ENCODE data around the gene RSAD1.
"Not testable (repeated sequence)": the region's sequence is repeated elsewhere in the genome, so short reads cannot be mapped to it uniquely, and the experiment has no call there.

RSAD1 gene

GRCh38 chr17:50471009-50471905 is 7.4 kb upstream of the RSAD1 start:
- in situ Hi-C loops (cut with MboI; ENCODE audit: low sequenced_read_pairs) = no loop called here

GRCh38 chr17:50472286-50472685 is 6.4 kb upstream of the RSAD1 start:
- in situ Hi-C loops (cut with MboI; ENCODE audit: low sequenced_read_pairs) = no loop called here

- in situ Hi-C loops (cut with MboI; ENCODE audit: low sequenced_read_pairs) = not testable (repeated sequence)
These were observed 5.9 kb upstream of the RSAD1 start for GRCh38 chr17:50472761-50473161.

- in situ Hi-C loops (cut with MboI; ENCODE audit: low sequenced_read_pairs) = no loop called here
These were observed 4.8 kb upstream of the RSAD1 start for GRCh38 chr17:50473901-50474300.

GRCh38 chr17:50474523-50474922 is 4.1 kb upstream of the RSAD1 start:
- in situ Hi-C loops (cut with MboI; ENCODE audit: low sequenced_read_pairs) = no loop called here

GRCh38 chr17:50475362-50475761 is 3.3 kb upstream of the RSAD1 start:
- in situ Hi-C loops (cut with MboI; ENCODE audit: low sequenced_read_pairs) = no loop called here

GRCh38 chr17:50475775-50476544 is 2.7 kb upstream of the RSAD1 start:
- in situ Hi-C loops (cut with MboI; ENCODE audit: low sequenced_read_pairs) = not testable (repeated sequence)

- in situ Hi-C loops (cut with MboI; ENCODE audit: low sequenced_read_pairs) = no loop called here
These were observed 1.9 kb upstream of the RSAD1 start for GRCh38 chr17:50476545-50477315.

GRCh38 chr17:50477976-50478375 is 684 bp upstream of the RSAD1 start:
- in situ Hi-C loops (cut with MboI; ENCODE audit: low sequenced_read_pairs) = no loop called here

GRCh38 chr17:50479522-50480141 is 972 bp downstream of the RSAD1 start:
- in situ Hi-C loops (cut with MboI; ENCODE audit: low sequenced_read_pairs) = no loop called here

- in situ Hi-C loops (cut with MboI; ENCODE audit: low sequenced_read_pairs) = no loop called here
These were observed 1.6 kb downstream of the RSAD1 start for GRCh38 chr17:50480142-50480764.

GRCh38 chr17:50480854-50481490 is 2.3 kb downstream of the RSAD1 start:
- in situ Hi-C loops (cut with MboI; ENCODE audit: low sequenced_read_pairs) = no loop called here

- in situ Hi-C loops (cut with MboI; ENCODE audit: low sequenced_read_pairs) = no loop called here
These were observed 3.0 kb downstream of the RSAD1 start for GRCh38 chr17:50481648-50482047.

GRCh38 chr17:50482110-50482509 is 3.5 kb downstream of the RSAD1 start:
- in situ Hi-C loops (cut with MboI; ENCODE audit: low sequenced_read_pairs) = no loop called here

GRCh38 chr17:50482516-50482915 is 3.9 kb downstream of the RSAD1 start:
- in situ Hi-C loops (cut with MboI; ENCODE audit: low sequenced_read_pairs) = no loop called here

- in situ Hi-C loops (cut with MboI; ENCODE audit: low sequenced_read_pairs) = no loop called here
These were observed 4.6 kb downstream of the RSAD1 start for GRCh38 chr17:50483266-50483665.

- in situ Hi-C loops (cut with MboI; ENCODE audit: low sequenced_read_pairs) = no loop called here
These were observed 5.9 kb downstream of the RSAD1 start for GRCh38 chr17:50484386-50485155.

- in situ Hi-C loops (cut with MboI; ENCODE audit: low sequenced_read_pairs) = no loop called here
These were observed 8.8 kb downstream of the RSAD1 start for GRCh38 chr17:50487213-50488096.
